Activated naive CD8-positive, alpha-beta T cell treated with anti-CD3 and anti-CD28 coated beads, Interleukin-2, amount 10 ng/mL, durations not matched to agents 7 days and 5 days (primary cell): ENCODE results near the gene KCND2. TPM values are rescaled to one million over a fixed set of nuclear protein-coding genes. Genes with fewer than 3 reads are reported as not detected.
"Not testable (repeated sequence)": the region's sequence is repeated elsewhere in the genome, so short reads cannot be mapped to it uniquely, and the experiment has no call there.

Source experiments
- ATAC-seq: fragments of 150-1000 bp; cut with Tn5 transposase; one replicate; pipeline ENCODE4 v1.10.0; 2021; ENCODE audit warnings: low read depth, moderate library complexity
- POLR2A ChIA-PET: fragments of 350-600 bp; sonication (Branson Sonifier 250); formaldehyde crosslinking; loops from one replicate; lab custom pipeline; 2021; ENCODE audit warnings: antibody characterized with exemption; lab: Charles Lee
- DNase-seq: peaks from one replicate; pipeline ENCODE4 v3.0.0; 2021
- H3K27ac Mint-ChIP-seq: one replicate; pipeline ENCODE4 v1.8.0; 2022; ENCODE audit warnings: mild to moderate bottlenecking, mixed read lengths
- H3K27me3 Mint-ChIP-seq: one replicate; pipeline ENCODE4 v1.8.0; 2022; ENCODE audit warnings: mild to moderate bottlenecking, moderate library complexity, mixed read lengths
- H3K36me3 Mint-ChIP-seq: one replicate; pipeline ENCODE4 v1.8.0; 2021; ENCODE audit warnings: mild to moderate bottlenecking, mixed read lengths
- H3K4me1 Mint-ChIP-seq: one replicate; pipeline ENCODE4 v1.8.0; 2021; ENCODE audit warnings: mixed read lengths
- H3K4me3 Mint-ChIP-seq: one replicate; pipeline ENCODE4 v1.8.0; 2022; ENCODE audit warnings: mild to moderate bottlenecking, moderate library complexity, mixed read lengths
- H3K9me3 Mint-ChIP-seq: one replicate; pipeline ENCODE4 v1.8.0; 2021; ENCODE audit warnings: mixed read lengths
- total RNA-seq, 2 experiments: library from RNA; stranded (reverse); gene quantifications; one replicate each; pipeline ENCODE4 v1.2.3, GENCODE V29; 2021

The KCND2 gene
- not detected for total RNA-seq

DNA sequence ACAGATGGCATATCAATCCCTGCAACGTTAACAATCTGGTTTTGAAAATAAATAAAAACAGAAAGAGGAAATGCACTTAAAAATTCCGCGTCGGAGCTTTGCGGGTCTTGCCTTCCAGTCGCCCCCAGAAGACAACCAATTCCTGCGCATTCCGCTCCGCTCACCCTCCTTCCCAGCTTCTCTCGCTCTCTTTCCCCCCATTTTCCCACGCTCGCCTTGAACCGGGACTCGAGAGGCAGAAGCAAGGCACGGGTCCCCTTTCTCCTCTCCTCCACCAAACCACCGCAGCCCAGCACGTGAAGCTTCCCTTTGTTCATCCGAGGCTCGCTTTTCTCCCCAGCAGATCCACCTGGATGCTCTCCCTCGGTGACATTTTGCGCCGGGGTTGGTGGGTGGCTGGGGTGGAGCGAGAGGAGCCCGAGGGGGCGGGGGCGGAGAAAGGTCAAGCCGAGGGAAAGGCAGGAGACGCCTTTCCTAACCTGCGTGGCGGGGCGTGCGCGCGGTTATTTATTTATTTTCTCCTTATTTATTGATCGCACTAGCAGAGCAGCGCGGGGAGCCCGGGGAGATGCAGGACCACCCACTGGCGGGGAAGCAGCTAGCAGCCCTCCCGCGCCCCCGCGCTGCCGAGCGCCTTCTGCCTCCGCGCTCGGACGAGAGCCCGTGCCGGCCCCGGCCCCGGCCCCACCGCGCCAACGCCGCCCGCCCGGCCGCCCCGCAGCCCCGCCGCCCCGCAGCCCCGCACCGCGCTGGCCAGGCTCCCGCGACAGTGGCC lies at the start of gene KCND2:
KCND2 (plus strand) TSS at position 475 of the 775 bp plus-strand sequence.
- Mint-ChIP-seq H3K36me3 (peaks cover 2% of the 10 kb centered on the region), H3K27ac (no peak within 1 kb of the TSS), H3K9me3 (no peaks in the 10 kb centered on the region), H3K27me3 (peaks cover 29% of the 10 kb centered on the region), H3K4me3 (peak within 1 kb of the TSS; percentile 81), H3K4me1 (peaks cover 5% of the 10 kb centered on the region)
- no peak for DNase-seq
- peak; percentile 26 for ATAC-seq
- POLR2A ChIA-PET = no interaction called here

DNA sequence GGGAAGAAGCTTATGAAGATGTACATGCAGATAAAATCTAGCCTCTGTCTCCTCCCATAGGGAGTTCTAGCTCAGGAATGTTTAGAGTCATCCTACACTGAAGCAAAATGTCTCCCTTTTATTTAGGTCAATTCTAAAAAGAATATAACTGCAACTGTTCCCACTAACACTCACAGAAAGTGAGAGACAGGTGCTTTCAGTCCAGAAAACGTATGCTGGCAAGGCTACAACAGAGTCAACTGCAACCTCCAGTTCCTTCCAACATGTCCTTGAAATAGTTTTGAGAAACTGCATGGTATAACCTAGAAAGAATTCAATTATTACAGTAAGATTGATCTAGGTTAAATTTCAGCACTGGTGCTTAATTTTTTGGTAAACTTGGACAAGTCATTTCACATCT lies 46.8 kb upstream of the KCND2 start:
- Mint-ChIP-seq H3K9me3 (no peaks in the 10 kb centered on the region), H3K27ac (no peak overlapping the region), H3K4me1 (no peaks in the 10 kb centered on the region), H3K27me3 (no peaks in the 10 kb centered on the region), H3K36me3 (no peaks in the 10 kb centered on the region), H3K4me3 (no peak overlapping the region)
- DNase-seq (no peak), ATAC-seq (no peak)
- POLR2A ChIA-PET = no interaction called here

DNA sequence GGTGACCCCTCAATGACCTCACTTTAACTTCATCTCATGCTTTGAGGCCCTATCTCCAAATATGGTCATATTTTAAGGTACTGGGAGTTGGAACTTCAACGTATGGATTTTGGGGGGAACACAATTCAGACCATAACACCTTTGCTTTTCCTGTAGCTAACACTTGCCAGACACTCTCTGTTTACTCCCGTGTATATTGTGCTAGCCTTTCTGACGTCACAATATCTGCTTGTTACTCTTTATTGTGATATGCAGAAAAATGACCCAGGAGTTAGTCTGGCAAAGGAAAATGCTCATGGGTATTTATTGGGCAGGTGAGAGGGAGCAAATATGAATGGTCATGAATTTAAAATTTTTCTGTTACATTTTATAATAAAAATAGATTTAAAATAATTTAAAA lies 45.7 kb upstream of the KCND2 start:
- H3K27ac Mint-ChIP-seq = no peak overlapping the region
- POLR2A ChIA-PET = no interaction called here
- no peak for DNase-seq
- no peaks in the 10 kb centered on the region for H3K4me1 Mint-ChIP-seq
- H3K9me3 Mint-ChIP-seq = no peaks in the 10 kb centered on the region
- no peak for ATAC-seq
- H3K27me3 Mint-ChIP-seq = no peaks in the 10 kb centered on the region
- H3K4me3 Mint-ChIP-seq = no peak overlapping the region
- H3K36me3 Mint-ChIP-seq = no peaks in the 10 kb centered on the region

DNA sequence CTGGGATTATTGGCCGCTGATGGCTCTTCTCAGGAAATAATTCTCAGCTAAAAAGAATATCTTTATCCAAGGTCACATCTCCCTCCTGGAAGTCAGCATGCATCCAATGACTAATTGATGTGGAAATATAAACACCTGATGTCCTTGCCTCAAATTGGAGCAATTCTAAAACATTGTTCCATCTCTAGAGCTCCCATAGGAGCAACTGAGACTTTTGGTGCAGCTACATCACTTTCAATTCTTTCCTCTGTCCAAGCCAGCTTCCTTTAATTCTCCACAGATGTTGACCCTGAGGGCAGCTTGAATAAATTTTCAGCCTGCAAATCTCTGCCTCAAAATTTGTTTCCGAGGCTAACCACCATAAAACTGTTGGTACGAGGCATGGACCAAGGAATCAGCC lies 43.9 kb upstream of the KCND2 start:
- ATAC-seq = no peak
- DNase-seq = no peak
- H3K4me3 Mint-ChIP-seq = no peak overlapping the region
- POLR2A ChIA-PET = no interaction called here
- H3K27me3 Mint-ChIP-seq = no peaks in the 10 kb centered on the region
- H3K9me3 Mint-ChIP-seq = no peaks in the 10 kb centered on the region
- H3K27ac Mint-ChIP-seq = no peak overlapping the region
- H3K4me1 Mint-ChIP-seq = no peaks in the 10 kb centered on the region
- H3K36me3 Mint-ChIP-seq = no peaks in the 10 kb centered on the region

DNA sequence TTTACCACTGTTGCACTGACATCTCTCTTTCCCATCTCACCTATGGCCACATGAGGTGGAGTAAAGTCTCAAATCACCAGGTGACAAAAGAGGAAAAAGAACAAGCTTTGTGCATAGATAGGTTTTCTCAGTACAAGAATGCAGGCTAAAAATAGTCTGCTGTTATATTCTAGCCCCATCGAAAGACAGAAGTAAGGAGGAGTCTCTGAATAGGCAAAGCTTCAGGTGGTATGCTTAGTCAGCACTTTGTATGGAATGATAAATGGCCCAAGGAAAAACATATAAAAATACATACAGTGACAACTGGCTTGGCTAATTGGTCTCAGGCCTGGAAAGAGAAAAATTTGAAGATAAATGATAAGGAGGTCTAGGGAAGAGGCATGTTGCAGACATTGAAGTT lies 39.6 kb upstream of the KCND2 start:
- DNase-seq (no peak), ATAC-seq (no peak)
- no peak overlapping the region for H3K4me3 Mint-ChIP-seq
- H3K9me3 Mint-ChIP-seq = peaks cover 6% of the 10 kb centered on the region
- no peak overlapping the region for H3K27ac Mint-ChIP-seq
- POLR2A ChIA-PET = no interaction called here
- H3K27me3 Mint-ChIP-seq = no peaks in the 10 kb centered on the region
- no peaks in the 10 kb centered on the region for H3K36me3 Mint-ChIP-seq
- H3K4me1 Mint-ChIP-seq = no peaks in the 10 kb centered on the region

DNA sequence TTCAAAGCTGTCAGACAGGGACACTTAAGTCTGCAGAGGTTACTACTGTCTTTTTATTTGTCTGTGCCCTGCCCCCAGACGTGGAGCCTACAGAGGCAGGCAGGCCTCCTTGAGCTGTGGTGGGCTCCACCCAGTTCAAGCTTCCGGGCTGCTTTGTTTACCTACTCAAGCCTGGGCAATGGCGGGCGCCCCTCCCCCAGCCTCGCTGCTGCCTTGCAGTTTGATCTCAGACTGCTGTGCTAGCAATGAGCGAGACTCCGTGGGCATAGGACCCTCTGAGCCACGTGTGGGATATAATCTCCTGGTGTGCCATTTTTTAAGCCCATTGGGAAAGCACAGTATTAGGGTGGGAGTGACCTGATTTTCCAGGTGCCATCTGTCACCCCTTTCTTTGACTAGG lies 32.6 kb upstream of the KCND2 start:
- H3K4me3 Mint-ChIP-seq, H3K9me3 Mint-ChIP-seq, H3K36me3 Mint-ChIP-seq, ATAC-seq, H3K27me3 Mint-ChIP-seq, DNase-seq, H3K27ac Mint-ChIP-seq, H3K4me1 Mint-ChIP-seq, POLR2A ChIA-PET: not testable (repeated sequence)

DNA sequence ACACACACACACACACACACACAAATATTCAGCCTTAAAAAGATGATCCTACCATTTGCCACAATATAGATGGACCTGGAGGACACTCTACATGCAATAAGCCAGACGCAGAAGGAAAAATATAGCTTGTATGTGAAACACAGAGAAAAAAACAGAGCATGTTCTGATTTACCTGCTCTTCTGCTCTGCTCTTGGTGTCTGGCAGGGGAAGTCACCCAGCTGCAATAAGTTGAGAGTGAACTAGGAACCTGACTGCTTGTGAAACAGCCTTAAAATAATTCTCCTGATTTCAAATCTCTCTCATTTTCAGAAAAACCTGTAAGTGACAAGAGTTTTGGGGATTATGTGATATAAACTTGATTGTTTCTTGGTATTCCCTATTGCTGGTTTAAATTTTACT lies 31.0 kb upstream of the KCND2 start:
- H3K4me1 Mint-ChIP-seq = no peaks in the 10 kb centered on the region
- DNase-seq = no peak
- H3K9me3 Mint-ChIP-seq = peaks cover 2% of the 10 kb centered on the region
- no peak overlapping the region for H3K4me3 Mint-ChIP-seq
- no peaks in the 10 kb centered on the region for H3K36me3 Mint-ChIP-seq
- no peak for ATAC-seq
- no peak overlapping the region for H3K27ac Mint-ChIP-seq
- no peaks in the 10 kb centered on the region for H3K27me3 Mint-ChIP-seq
- POLR2A ChIA-PET = no interaction called here

DNA sequence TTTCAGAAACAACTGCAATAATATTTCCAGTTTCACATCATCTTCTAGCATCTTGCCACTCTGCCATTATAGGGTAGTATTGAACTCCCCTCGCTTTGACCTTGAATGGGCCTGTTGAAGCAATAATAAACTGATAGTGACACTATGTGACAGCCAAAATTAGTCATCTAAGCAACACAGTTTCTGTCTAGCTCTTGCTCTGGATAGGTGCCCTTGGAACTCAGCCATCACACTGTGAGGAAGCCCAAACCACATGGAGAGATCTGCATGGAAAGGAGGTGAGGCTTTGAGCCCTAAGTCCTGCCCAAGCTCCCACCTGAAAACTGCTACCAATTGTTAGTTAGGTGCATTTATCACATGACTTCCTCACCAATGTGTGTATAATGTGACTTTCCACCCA lies 18.1 kb upstream of the KCND2 start:
- POLR2A ChIA-PET = no interaction called here
- ATAC-seq = no peak
- Mint-ChIP-seq H3K9me3 (peaks cover 2% of the 10 kb centered on the region), H3K4me3 (no peak overlapping the region), H3K27me3 (no peaks in the 10 kb centered on the region), H3K4me1 (no peaks in the 10 kb centered on the region), H3K27ac (no peak overlapping the region), H3K36me3 (no peaks in the 10 kb centered on the region)
- no peak for DNase-seq

DNA sequence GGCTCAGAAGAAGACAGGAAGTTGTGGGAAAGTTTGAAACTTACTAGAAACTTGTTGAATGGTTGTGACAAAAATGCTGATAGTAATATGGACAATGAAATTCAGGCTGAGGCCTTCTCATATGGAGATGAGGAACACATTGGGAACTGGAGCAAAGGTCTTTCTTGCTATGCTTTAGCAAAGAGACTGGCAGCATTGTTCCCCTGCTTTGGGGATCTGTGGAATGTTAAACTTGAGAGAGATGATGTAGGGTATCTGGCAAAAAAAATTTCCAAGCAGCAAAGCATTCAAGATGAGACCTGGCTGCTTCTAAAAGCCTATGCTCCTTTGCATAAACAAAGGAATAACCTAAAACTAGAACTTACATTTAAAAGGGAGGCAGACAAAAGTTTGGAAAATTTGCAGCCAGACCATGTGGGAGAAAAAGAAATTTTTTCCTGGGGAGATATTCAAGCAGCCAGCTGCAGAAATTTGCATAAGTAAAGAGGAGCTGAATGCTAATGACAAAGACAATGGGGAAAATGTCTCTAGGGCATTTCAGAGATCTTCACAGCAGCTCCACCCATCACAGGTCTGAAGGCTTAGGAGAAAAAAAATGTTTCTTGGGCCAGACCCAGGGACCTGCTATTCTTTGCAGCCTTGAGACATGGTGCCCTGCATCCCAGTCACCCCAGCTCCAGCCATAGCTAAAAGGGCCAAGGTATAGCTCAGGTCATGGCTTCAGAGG lies 16.5 kb upstream of the KCND2 start:
- ATAC-seq (no peak), DNase-seq (no peak)
- H3K9me3 Mint-ChIP-seq = peaks cover 2% of the 10 kb centered on the region
- H3K4me1 Mint-ChIP-seq = no peaks in the 10 kb centered on the region
- POLR2A ChIA-PET = no interaction called here
- no peaks in the 10 kb centered on the region for H3K36me3 Mint-ChIP-seq
- H3K27ac Mint-ChIP-seq = no peak overlapping the region
- no peaks in the 10 kb centered on the region for H3K27me3 Mint-ChIP-seq
- no peak overlapping the region for H3K4me3 Mint-ChIP-seq

DNA sequence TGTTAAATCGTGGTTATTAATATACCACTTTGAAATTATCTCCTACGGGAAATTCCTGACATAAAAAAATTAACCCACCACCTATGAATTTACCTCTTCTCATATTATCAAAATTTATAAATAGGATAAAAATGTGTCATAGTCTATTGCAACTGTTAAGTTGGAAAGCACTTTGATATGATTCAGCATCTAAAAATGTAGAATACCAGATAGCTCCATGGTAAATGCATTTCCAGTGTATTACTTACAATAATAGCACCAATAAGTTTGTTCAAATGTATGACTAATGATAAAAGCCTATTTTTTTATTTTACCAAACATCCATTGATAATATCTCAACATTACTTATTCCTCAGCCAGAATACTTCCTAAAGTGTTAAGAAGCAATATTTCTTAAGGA lies 13.6 kb upstream of the KCND2 start:
- Mint-ChIP-seq H3K4me1 (no peaks in the 10 kb centered on the region), H3K36me3 (no peaks in the 10 kb centered on the region), H3K4me3 (no peak overlapping the region), H3K9me3 (peaks cover 1% of the 10 kb centered on the region), H3K27me3 (no peaks in the 10 kb centered on the region), H3K27ac (no peak overlapping the region)
- DNase-seq (no peak), ATAC-seq (no peak)
- POLR2A ChIA-PET = no interaction called here

DNA sequence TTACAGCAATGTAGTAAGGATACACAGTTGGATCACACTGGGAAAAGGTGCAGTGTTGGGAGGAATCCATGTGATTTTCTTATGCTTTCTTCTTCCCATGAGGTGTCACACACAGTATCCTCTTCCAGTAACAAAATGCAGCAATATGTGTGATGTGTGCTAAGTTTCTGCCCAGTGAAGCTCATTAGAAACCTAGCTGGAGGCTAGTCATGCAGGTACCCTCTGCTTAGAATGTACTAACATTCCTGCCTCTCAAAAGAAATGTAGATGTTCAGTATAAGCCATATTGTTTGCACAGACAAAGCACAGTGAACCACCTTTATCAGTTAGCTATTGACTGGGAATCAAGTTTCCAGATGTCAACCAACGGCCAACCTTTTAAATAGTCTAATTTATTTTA lies 12.9 kb upstream of the KCND2 start:
- POLR2A ChIA-PET = no interaction called here
- H3K4me1 Mint-ChIP-seq = no peaks in the 10 kb centered on the region
- no peaks in the 10 kb centered on the region for H3K27me3 Mint-ChIP-seq
- peaks cover 1% of the 10 kb centered on the region for H3K9me3 Mint-ChIP-seq
- no peaks in the 10 kb centered on the region for H3K36me3 Mint-ChIP-seq
- no peak overlapping the region for H3K4me3 Mint-ChIP-seq
- no peak for DNase-seq
- no peak for ATAC-seq
- H3K27ac Mint-ChIP-seq = no peak overlapping the region

DNA sequence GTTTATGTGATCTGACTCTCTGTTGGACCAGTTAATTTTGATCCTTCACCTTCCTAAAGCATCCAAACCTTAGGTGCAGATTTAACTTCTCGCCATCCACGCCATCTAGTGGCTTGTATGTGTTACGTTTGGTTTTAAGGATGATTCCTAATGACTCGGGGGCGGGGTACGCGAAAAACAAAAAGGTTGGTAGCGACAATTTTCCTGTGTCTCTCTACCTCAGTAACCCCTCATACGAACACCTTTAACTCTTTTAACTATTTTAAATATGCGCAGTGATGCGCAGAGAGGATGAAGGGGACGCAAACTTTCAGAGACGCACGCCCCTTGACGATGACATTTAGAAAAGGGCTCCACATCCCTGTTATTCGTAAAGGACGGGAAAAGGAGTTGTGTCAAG lies 714 bp upstream of the KCND2 start:
- no peaks in the 10 kb centered on the region for H3K9me3 Mint-ChIP-seq
- no peak for ATAC-seq
- peaks cover 5% of the 10 kb centered on the region for H3K4me1 Mint-ChIP-seq
- peak overlapping the region; percentile 53 for H3K4me3 Mint-ChIP-seq
- no peak overlapping the region for H3K27ac Mint-ChIP-seq
- peaks cover 2% of the 10 kb centered on the region for H3K36me3 Mint-ChIP-seq
- peaks cover 29% of the 10 kb centered on the region for H3K27me3 Mint-ChIP-seq
- POLR2A ChIA-PET = no interaction called here
- DNase-seq = no peak

DNA sequence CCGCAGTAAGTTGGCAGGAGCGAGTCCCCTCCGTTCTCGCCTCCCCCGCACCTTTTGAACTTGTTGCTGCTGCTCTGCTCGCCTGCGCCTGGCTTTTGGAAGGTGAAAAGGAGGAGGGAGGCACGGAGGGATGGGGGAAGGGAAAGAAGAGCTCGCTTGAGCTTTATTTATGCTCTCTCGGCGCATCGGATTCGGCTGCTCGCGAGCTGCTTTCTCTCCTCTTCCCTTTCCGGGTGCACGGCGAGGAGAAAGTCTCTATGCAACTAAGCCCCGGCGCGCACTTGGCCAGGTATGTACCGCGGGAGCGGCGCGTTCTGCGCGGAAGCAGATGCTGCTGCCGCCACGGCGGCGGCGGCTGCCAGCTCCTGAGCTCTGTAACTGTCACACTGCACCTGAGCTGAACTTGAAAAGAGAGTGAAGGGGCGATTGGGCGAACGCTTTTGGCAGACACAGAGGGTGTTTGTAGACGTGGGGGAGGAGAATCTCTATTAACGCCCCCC lies 551 bp downstream of the KCND2 start:
- Mint-ChIP-seq H3K4me1 (peaks cover 5% of the 10 kb centered on the region), H3K9me3 (no peaks in the 10 kb centered on the region), H3K27ac (no peak overlapping the region), H3K36me3 (peaks cover 2% of the 10 kb centered on the region), H3K4me3 (peak overlapping the region; percentile 81), H3K27me3 (peaks cover 29% of the 10 kb centered on the region)
- DNase-seq (peak; percentile 33), ATAC-seq (peak; percentile 60)
- POLR2A ChIA-PET = no interaction called here

DNA sequence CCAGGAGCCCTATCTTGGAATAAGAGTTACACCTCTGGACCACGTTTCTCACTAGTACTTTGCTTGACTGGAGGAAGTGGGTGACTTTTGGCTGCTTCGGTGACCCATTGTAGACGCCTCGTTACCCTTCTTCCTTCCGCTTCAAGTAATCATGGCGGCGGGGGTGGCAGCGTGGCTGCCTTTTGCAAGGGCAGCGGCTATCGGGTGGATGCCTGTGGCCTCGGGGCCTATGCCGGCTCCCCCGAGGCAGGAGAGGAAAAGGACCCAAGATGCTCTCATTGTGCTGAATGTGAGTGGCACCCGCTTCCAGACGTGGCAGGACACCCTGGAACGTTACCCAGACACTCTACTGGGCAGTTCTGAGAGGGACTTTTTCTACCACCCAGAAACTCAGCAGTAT lies 1.5 kb downstream of the KCND2 start:
- Mint-ChIP-seq H3K27ac (no peak overlapping the region), H3K4me3 (no peak overlapping the region), H3K9me3 (no peaks in the 10 kb centered on the region), H3K36me3 (peaks cover 2% of the 10 kb centered on the region), H3K4me1 (peaks cover 5% of the 10 kb centered on the region), H3K27me3 (peaks cover 29% of the 10 kb centered on the region)
- DNase-seq (no peak), ATAC-seq (no peak)
- POLR2A ChIA-PET = no interaction called here
